Measurements from ENCODE around the gene TNRC6C.

The TNRC6C gene

DNA sequence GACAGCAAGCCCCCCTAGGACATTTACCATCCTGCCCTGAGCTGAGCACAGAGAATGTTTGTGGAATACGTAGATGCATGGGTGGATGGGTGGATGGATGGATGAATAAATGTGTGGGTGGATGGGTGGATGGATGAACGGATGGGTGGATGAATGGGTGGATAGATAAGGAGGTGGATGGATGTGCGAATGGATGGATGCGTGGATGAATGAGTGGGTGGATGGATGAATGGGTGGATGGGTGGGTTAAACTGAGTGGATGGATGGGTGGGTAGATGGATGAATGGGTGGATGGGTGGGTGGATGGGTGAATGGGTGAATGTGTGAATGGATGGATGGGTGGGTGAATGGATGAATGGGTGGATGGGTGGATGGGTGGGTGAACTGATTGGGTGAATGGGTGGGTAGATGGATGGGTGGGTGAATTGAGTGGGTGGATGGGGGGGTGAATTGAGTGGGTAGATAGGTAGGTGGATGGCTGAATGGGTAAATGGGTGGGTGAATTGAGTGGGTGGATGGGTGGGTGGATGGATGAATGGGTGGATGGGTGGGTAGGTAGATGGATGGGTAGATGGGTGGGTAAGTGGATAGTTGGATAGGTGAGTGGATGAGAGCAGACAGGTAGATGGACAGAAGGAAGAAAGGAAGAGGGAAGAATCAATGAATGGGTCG is 164.9 kb downstream of the TNRC6C start (continued):
- no peak for TF ChIP-seq SNAI2 (CRISPR knock-in tag; IDR thresholded peaks at IDR 0.05)
- no peak for TF ChIP-seq BACH2 (CRISPR knock-in tag; IDR thresholded peaks at IDR 0.05; ENCODE audit: borderline replicate concordance)

DNA sequence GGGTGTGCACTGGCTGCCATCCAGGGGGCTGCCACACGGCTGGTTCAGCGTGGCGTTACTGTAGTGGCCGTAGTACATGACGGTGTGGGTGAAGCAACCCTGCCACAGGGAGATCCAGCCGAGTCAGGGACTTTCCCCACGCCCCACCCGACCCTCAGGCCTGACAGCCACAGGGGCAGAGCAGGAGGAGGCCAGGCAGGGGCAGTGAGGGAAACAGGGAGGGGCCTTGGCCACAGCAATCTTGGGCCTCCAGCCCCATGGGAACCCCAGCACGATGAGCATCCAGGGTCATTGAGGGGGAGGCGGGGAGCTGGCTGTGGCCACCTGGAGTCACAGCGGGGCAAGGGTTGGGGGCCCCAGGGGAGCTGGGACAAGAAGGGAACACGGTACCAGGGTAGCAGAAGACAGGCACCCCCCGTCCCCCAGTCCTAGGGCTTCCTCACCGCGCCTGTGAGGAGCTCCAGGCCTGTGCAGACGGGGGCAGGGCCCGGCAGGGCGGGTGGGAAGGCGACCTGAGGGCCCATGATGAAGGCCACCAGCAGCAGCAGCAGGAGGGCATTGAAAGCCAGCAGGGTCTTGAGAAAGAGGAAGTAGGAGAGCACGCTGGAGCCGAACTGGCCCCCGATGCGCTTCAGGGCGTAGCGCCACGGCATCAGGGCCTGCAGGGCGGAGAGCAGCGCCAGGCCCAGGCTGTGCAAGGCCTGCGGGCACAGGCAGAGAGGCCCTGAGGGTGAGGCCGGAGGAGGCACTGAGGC is 165.8 kb downstream of the TNRC6C start:
- TF ChIP-seq RARB (CRISPR knock-in tag; IDR thresholded peaks at IDR 0.05) = no peak
- TF ChIP-seq, protein P1, sequence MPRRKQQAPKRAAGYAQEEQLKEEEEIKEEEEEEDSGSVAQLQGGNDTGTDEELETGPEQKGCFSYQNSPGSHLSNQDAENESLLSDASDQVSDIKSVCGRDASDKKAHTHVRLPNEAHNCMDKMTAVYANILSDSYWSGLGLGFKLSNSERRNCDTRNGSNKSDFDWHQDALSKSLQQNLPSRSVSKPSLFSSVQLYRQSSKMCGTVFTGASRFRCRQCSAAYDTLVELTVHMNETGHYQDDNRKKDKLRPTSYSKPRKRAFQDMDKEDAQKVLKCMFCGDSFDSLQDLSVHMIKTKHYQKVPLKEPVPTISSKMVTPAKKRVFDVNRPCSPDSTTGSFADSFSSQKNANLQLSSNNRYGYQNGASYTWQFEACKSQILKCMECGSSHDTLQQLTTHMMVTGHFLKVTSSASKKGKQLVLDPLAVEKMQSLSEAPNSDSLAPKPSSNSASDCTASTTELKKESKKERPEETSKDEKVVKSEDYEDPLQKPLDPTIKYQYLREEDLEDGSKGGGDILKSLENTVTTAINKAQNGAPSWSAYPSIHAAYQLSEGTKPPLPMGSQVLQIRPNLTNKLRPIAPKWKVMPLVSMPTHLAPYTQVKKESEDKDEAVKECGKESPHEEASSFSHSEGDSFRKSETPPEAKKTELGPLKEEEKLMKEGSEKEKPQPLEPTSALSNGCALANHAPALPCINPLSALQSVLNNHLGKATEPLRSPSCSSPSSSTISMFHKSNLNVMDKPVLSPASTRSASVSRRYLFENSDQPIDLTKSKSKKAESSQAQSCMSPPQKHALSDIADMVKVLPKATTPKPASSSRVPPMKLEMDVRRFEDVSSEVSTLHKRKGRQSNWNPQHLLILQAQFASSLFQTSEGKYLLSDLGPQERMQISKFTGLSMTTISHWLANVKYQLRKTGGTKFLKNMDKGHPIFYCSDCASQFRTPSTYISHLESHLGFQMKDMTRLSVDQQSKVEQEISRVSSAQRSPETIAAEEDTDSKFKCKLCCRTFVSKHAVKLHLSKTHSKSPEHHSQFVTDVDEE (CRISPR knock-in tag; IDR thresholded peaks at IDR 0.05) = no peak
- no peak for TF ChIP-seq OSR1 (CRISPR knock-in tag; IDR thresholded peaks at IDR 0.05)
- TF ChIP-seq BACH2 (CRISPR knock-in tag; IDR thresholded peaks at IDR 0.05; ENCODE audit: borderline replicate concordance) = no peak
- no peak for TF ChIP-seq TCF4 (CRISPR knock-in tag; IDR thresholded peaks at IDR 0.05; ENCODE audit: borderline replicate concordance)
- no peak for TF ChIP-seq ZFP3 (CRISPR knock-in tag; IDR thresholded peaks at IDR 0.05)
- no peak for TF ChIP-seq ESRRG (CRISPR knock-in tag; IDR thresholded peaks at IDR 0.05)
- no peak for TF ChIP-seq ZNF565 (CRISPR knock-in tag; conservative IDR thresholded peaks at IDR 0.05; ENCODE audit: low read depth)
- no peak for TF ChIP-seq ZNF8 (CRISPR knock-in tag; IDR thresholded peaks at IDR 0.05)
- no peak for TF ChIP-seq ZC3H10 (CRISPR knock-in tag; IDR thresholded peaks at IDR 0.05)
- TF ChIP-seq GLIS3 (CRISPR knock-in tag; IDR thresholded peaks at IDR 0.05) = no peak
- no peak for TF ChIP-seq PPARA (CRISPR knock-in tag; IDR thresholded peaks at IDR 0.05; ENCODE audit: borderline replicate concordance)
- no peak for TF ChIP-seq ARNTL (CRISPR knock-in tag; IDR thresholded peaks at IDR 0.05; ENCODE audit: borderline replicate concordance, low read depth)
- TF ChIP-seq ZFP30 (CRISPR knock-in tag; IDR thresholded peaks at IDR 0.05) = no peak
- no peak for TF ChIP-seq TOX (CRISPR knock-in tag; IDR thresholded peaks at IDR 0.05; ENCODE audit: borderline replicate concordance)
- TF ChIP-seq, protein P2, sequence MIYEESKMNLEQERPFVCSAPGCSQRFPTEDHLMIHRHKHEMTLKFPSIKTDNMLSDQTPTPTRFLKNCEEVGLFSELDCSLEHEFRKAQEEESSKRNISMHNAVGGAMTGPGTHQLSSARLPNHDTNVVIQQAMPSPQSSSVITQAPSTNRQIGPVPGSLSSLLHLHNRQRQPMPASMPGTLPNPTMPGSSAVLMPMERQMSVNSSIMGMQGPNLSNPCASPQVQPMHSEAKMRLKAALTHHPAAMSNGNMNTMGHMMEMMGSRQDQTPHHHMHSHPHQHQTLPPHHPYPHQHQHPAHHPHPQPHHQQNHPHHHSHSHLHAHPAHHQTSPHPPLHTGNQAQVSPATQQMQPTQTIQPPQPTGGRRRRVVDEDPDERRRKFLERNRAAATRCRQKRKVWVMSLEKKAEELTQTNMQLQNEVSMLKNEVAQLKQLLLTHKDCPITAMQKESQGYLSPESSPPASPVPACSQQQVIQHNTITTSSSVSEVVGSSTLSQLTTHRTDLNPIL (CRISPR knock-in tag; IDR thresholded peaks at IDR 0.05; ENCODE audit: low read depth) = no peak
- no peak for ATAC-seq

DNA sequence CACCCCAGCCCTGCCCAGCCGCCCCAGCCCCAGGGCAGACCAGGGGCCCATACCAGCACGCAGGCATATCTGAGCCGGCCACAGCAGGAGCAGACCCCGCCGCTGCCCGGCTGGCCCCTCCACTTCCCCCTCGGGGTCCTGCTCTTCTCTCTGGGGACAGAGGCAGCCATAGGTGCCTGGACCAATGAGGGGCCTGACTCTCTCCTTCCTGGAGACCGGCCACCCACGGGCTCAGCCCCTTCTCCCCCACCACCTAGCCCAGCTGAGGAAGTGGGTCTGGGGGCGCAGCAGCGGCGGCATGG is 166.3 kb downstream of the TNRC6C start:
- no peak for ATAC-seq
- TF ChIP-seq ZNF70 (CRISPR knock-in tag; IDR thresholded peaks at IDR 0.05) = no peak
- TF ChIP-seq OSR1 (CRISPR knock-in tag; IDR thresholded peaks at IDR 0.05) = no peak
- TF ChIP-seq SNAI2 (CRISPR knock-in tag; IDR thresholded peaks at IDR 0.05) = no peak
- no peak for TF ChIP-seq ZC3H10 (CRISPR knock-in tag; IDR thresholded peaks at IDR 0.05)
- no peak for TF ChIP-seq ESRRG (CRISPR knock-in tag; IDR thresholded peaks at IDR 0.05)
- TF ChIP-seq, protein P3, sequence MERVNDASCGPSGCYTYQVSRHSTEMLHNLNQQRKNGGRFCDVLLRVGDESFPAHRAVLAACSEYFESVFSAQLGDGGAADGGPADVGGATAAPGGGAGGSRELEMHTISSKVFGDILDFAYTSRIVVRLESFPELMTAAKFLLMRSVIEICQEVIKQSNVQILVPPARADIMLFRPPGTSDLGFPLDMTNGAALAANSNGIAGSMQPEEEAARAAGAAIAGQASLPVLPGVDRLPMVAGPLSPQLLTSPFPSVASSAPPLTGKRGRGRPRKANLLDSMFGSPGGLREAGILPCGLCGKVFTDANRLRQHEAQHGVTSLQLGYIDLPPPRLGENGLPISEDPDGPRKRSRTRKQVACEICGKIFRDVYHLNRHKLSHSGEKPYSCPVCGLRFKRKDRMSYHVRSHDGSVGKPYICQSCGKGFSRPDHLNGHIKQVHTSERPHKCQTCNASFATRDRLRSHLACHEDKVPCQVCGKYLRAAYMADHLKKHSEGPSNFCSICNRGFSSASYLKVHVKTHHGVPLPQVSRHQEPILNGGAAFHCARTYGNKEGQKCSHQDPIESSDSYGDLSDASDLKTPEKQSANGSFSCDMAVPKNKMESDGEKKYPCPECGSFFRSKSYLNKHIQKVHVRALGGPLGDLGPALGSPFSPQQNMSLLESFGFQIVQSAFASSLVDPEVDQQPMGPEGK (CRISPR knock-in tag; IDR thresholded peaks at IDR 0.05; ENCODE audit: borderline replicate concordance) = no peak
- TF ChIP-seq, protein P2 (CRISPR knock-in tag; IDR thresholded peaks at IDR 0.05; ENCODE audit: low read depth) = no peak
- TF ChIP-seq CSDC2 (CRISPR knock-in tag; IDR thresholded peaks at IDR 0.05) = no peak

Measured in SK-N-SH treated with all-trans-retinoic acid at 6 μM for 48 hours (cell line).